HG03108 (cell line): ENCODE data around the gene SUGP2.
"Not testable (repeated sequence)": the region's sequence is repeated elsewhere in the genome, so short reads cannot be mapped to it uniquely, and the experiment has no call there.

ENCODE experiments used
- ATAC-seq: cut with Tn5 transposase; IDR thresholded peaks from one replicate; pipeline ENCODE4 v1.9.1; 2021; ENCODE audit warnings: moderate library complexity; ENCODE audit not compliant: unreplicated experiment

SUGP2 gene

GRCh38 chr19:19033176-19033425 is 216 bp downstream of the SUGP2 start:
- ATAC-seq, result no peak

DNA sequence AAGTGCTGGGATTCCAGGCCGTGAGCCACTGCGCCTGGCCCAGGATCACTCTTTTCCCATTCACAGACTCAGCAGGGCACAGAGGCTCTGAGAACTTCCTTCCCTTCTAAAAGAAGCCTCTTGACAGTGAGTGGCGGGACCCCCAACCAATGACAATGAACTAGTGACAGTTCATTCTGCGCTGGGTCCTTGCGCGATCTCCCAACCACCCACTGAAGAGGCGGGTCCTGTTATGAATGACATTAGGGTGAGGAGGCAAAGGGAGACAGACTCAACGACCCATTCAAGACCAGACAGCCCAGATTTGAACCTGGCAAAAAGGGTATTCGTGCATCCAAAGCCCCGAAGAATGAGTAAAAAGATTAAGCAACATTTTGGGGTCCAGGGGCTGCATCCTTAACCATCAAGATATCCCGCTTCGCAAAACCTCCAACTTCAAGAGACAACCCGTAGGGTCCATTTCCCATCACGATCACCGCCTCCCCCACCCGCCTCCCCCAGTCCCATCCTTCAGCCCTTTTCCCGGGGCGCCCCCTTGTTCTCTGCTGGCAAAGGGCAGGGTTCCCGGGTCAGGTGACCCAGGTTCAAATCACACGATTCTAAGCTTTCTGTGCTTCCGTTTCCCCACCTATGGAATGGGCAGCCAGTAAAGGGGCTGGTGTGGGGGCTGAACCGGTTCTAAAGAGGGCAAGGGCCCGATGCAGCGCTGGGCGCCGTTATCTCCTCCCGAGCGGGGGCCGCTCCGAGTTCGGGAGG is 719 bp downstream of the SUGP2 start:
- peak; percentile 8 for ATAC-seq

DNA sequence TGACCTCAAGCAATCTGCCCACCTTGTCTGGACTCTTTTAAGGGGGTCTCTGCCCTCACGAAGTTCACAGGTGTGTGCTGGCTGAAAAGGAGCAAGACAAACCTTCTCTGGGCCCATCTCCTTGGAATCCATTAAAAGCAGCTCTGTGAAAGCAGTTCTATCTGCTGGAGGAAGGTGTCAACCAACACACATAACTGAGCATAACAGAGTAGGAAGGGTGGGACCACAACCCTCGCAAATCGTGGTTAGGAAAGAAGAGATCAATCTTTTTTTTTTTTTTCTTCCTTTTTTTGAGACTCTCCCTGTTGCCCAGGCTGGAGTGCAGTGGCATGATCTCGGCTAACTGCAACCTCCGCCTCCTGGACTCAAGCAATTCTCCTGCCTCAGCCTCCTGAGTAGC is 1.4 kb downstream of the SUGP2 start:
- ATAC-seq, result no peak

DNA sequence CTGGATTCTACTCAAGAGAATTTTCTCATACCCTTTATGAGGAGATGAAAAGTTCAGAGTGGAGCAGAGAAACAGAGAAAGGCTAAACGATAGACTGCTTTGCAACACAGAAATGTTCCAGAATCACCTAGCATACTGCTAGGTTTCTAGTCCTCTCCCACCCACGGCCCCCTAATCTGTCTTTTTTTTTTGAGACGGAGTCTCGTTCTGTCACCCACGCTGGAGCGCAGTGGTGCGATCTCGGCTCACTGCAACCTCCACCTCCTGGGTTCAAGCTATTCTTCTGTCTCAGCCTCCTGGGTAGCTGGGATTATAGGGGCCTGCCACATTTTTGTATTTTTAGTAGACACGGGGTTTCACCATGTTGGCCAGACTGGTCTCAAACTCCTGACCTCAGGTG is 4.8 kb downstream of the SUGP2 start:
- ATAC-seq, result no peak

- no peak for ATAC-seq
These were observed 6.1 kb downstream of the SUGP2 start for GRCh38 chr19:19027228-19027627.

- ATAC-seq, result no peak
These were observed 6.9 kb downstream of the SUGP2 start for GRCh38 chr19:19026299-19026971.

DNA sequence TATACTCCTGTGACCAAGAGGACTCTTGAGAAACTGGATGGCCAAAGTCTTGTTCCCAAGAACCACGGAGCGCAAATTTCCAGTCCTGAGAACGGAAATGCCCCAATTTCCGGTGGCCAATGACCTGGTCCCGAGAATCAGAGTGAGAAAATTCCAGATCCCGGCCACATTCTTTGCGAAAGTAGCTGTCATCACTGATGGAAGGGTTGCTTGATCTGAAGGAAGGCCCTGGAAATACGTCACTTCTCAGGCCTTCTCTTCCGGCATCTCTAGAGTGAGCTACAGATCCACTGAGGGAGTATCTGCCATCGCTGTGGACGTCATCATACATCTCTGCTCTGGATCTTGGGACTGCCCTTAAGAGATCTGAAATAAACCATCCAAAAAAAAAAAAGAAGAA is 7.5 kb downstream of the SUGP2 start:
- ATAC-seq, result no peak

DNA sequence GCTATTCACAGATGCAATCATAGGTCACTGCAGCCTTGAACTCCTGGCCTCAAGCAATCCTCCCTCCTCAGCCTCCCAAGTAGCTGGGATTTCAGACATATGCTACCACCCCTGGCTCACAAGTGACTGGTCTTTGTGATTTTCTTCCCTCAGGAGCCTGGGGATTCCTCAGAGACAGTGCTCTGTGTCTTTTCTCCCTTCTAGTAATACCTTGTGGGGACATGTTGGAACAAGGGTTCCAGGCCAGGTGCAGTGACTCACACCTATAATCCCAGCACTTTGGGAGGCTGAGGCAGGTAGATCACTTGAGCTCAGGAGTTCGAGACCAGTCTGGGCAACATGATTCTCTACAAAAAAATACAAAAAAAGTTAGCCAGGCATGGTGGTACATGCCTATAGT is 9.9 kb downstream of the SUGP2 start:
- not testable (repeated sequence) for ATAC-seq

- no peak for ATAC-seq
These were observed 10.8 kb downstream of the SUGP2 start for GRCh38 chr19:19022380-19022961.

DNA sequence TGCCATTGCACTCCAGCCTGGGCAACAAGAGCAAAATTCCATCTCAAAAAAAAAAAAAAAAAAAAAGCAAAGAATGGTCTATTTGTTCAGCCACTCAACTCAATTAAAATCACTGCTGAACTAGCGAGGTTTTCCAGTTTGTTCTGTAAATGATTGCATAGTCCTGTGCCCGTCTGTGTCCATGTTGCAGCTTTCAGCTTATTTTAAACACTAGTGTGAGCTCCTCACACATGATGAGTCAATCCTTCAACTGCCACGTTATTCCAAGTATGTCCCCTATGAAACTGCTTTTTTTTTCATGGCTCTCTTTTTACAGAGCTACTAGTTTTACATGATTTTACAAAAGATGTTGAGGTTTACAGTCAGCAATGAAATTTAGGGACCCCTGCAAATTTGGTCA is 12.2 kb downstream of the SUGP2 start:
- ATAC-seq, result no peak

- no peak for ATAC-seq
These were observed 22.8 kb downstream of the SUGP2 start for GRCh38 chr19:19010551-19010950.

DNA sequence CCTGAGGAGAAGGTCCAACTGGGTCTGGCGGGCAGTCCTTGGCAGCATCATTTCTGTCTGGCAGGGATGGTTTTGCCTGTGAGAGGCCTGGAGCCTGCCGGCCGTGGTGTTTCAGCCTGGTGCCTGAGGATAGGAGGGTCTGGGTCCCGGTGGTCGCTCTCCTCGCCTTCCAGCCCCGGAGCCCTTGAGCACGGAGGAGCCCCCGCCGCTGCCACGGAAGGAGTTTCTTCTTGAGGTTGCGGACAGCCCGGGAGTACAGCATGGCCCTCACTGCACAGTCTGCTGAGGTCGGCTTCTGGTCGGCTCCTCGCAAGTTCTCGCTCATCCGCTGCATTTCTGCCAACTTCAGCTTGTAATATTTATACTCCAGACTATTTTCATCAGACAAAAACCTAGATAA is 23.4 kb downstream of the SUGP2 start:
- ATAC-seq, result no peak

DNA sequence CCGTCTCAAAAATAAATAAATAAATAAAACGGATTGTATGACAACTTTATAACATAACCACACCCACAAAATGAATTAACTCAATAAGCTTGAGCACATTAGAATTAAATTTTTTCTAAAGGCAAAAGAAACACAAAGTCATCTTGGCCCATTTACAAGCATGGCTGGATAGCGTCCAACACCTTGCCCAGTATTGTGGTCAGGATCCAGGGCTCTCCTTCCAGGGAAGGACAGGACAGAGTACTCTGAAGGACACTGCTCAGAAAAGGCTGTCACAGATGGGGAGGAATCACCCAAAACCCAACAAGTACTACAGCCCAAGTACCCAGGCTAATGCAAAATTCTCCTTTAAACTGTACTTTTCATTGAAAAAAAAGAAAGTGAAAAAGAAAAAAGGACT is 27.1 kb downstream of the SUGP2 start:
- ATAC-seq, result no peak

DNA sequence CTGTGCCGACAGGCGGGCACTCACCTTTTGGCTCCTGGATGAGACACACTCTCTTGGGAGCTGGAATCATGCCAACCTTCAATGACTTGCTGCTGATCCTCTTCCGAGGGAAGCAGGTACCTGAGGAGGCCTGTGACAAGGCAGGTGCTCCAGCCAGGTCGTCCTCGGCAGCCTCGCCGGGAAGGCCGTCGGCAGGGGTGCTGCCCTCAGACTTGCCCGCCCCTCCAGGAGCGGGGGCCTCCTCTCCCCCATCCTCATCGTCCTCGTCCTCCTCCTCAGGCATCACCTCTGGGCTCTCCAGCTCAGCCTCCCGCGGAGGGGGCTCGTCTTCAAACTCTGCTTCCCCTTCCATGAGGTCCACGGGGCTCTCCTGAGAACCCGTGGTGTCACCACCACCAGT is 29.2 kb downstream of the SUGP2 start:
- no peak for ATAC-seq

DNA sequence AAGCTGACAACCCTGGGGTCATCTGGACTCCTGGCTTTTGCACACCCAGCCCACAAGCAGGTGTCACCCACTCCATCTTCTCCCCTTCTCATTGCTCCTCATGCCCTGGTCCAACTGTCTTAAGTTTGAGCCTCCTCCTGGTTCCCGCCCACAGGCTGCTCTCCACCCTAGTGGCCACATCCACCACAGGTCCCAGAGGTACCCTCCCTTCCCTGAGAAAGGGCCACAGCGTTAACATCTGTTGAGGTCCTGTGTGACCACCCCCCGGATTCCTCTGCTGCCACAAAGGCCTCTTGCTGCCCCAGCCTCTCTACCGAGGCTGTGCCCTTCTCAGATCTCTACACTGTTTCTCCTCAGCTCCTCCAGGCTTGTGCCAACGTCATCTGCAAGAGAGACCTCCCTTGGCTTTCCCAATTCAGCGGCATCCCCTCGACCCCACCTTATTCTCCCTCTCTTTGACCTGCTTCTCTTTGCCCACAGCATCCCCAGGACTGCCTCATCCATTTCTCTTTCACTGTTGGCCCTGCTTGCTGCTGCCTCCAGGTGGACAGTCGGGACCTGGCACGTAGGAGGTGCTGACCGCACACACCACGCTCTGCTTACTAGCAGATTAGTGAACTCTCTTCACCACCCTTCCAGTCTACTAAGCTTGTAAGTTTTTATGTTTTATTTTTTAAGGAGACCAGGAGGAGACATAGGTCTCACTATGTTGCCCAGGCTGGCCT is 33.3 kb downstream of the SUGP2 start:
- ATAC-seq, result no peak

- no peak for ATAC-seq
These were observed 34.1 kb downstream of the SUGP2 start for GRCh38 chr19:18999016-18999758.

DNA sequence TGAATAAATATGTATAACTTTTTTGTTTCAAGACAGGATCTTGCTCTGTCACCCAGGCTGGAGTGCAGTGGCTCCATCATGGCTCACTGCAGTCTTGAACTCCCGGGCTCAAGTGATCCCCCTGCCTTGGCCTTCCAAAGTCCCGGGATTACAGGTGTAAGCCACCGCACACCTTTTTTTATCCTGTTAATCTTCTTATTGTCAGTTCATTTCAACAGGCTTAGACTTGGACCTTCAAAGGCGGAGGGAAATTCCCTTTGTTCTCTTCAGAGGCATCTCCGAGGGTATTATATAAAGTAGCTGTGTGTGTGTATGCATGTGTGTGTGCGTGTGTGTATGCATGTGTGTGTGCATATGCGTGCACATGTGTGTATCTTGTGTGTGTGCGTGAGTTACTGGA is 35.0 kb downstream of the SUGP2 start:
- ATAC-seq, result no peak

DNA sequence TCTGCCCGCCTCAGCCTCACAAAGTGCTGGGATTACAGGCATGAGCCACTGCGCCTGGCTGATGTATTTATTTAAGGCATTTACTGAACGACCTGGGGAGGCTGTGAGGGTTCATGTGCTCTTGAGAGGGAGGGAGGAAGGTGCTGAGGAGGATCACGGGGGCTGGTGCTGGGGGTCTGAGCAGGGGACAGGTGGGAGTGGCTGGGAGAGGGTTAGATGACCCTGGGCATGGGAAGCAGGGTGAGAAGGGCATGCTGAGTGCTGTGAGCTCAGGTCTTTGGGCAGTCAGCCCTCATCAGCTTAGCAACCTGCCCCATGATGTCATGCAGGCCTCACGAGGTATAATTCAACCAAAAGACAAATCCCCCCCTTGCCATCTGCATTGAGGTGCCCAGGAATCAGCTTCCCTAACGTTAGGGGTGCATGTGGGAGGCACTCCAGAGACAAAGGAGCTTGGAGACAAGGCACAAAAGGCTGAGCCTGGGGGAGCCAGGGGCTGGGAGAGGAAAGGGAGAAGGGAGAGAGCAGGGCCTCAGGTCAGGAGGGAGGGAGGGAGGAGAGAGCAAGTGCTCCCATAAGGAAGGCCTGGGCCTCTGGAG is 36.4 kb downstream of the SUGP2 start:
- no peak for ATAC-seq

DNA sequence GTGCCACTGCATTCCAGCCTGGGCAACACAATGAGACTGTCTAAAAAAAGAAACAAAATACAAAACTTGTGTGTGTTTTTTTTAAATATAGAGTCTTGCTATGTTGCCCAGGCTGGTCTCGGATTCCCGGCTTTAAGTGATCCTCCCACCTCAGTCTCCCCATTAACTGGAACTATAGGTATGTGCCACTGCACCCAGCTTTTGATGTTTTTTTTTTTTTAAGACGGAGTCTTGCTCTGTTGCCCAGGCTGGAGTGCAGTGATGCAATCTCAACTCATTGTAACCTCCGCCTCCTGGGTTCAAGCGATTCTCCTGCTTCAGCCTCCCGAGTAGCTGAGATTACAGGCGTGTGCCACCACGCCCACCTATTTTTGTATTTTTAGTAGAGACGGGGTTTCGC is 37.0 kb downstream of the SUGP2 start:
- ATAC-seq, result no peak

- no peak for ATAC-seq
These were observed 37.5 kb downstream of the SUGP2 start for GRCh38 chr19:18995804-18996241.

DNA sequence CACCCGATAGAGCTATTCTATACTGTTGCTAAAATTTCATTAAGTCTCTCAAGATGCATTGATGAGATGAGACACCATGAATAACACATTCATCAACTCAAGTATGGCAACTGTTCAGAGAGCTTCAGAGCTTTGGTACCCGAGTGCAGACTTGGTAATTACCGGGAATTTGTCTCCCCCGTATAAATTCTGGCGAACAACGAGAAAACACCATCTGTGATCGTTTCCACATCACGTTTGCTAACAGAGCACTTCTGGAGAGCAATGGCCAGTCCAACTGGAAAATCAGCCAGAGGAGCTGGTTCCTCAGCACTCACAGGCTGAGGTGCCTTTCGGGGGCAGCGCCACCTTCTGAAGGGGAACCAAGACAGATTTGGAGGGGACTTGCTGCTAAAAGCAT is 40.2 kb downstream of the SUGP2 start:
- ATAC-seq, result no peak
